ENCODE measurements around the gene WNT6.

The WNT6 gene

DNA sequence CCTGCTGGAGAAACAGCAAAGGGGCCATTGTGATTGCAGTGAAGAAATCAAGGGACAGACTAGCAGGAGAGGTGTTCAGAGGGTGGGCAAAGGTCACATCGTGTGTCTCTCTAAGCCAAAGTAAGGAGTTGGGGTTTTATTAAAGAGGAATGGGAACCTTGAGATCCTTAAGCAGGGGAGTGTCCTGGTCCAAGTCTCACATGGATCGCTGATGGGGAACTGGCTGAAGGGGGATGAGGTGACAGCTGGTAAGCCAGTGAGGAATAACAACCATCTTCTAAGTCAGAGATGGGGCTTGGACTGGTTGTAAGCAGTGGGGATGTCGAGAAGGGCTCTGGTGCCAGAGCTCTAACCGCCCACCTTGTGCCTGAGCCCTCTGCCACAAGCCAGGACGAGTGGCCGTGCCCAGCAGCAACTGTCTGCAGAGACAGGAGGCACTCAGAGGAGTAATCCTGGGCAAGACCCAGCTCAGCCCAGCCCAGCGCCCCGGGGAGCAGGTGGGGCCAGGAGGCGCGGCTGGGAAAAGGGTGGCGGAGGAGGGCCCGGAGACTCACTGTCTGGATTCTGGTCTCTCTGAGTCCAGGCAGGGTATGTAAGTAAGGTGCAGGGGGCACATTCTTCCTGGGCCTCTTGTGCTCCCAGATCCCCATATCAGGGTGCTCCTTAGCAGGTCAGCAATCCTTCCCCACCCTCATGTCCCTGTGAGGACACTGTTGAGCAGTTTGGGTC lies 34.7 kb downstream of the WNT6 start:
- no peak for DNase-seq

DNA sequence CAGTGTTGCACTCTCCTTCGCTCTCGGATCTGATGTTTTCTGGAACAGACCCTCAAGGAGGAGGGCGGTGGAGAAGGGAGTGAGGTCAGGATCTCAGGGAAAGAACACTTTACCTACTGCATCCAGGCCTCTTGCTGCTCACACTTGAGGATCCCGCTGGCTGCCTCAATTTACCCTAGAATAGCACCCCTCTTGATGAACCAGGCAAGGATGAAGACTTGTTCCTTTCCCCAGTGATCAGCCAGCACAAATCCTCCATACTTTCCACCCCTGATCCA lies 35.2 kb downstream of the WNT6 start:
- no peak for DNase-seq

DNA sequence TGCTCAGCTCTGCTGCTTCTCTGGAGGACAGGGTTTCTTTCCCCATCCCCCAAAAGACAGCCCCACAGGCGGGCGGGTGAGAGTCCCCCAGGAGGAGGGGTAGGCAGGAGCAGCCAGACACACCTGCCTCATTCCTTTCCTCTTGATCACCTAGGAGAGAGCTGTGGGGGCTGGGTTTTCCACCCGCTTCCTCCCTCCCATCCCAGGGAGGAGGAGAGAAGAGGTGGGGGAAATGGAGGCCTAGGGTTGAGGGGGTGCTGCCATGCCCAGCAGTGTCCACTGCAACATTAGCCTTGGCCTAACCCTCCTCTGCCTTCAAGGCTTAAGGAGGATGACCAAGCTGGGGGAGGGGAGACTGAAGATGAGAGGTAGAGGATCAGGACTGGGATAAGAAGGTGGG lies 35.7 kb downstream of the WNT6 start:
- DNase-seq = no peak

DNA sequence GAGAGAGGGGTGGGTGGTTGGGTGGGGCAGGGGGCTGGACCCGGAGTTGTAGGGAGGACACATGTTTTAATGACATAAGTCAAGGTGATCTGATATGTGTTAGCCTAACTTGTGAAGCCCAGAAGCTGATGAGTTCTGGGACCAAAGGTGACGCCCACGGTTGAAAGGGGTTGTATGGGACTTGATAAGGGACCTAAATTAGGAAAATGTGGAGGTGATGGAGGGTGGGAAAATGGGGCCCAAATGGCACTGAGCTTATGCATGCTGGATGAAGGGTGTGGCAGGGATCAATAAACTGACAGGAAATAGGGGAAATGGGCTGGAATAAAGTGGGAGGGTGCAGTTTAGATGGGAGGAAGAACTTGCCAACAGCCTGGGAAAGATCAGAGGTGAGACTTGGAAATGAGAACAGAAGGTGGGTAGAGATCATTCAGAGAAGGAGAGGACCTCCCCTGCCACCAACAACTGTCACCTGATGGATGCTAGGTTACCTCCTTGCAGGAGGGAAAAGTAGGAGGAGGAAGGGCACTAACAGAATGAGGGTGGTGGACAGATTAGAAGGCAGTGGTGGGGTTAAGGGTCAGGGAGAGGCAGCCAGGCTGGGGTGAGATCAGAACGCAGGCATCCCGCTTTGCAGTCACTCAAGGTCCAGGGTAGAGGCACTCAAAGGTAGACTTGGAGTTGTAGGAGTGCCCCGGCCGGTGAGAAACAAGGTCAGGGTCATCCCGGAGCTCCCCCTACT lies 36.3 kb downstream of the WNT6 start:
- no peak for DNase-seq

DNA sequence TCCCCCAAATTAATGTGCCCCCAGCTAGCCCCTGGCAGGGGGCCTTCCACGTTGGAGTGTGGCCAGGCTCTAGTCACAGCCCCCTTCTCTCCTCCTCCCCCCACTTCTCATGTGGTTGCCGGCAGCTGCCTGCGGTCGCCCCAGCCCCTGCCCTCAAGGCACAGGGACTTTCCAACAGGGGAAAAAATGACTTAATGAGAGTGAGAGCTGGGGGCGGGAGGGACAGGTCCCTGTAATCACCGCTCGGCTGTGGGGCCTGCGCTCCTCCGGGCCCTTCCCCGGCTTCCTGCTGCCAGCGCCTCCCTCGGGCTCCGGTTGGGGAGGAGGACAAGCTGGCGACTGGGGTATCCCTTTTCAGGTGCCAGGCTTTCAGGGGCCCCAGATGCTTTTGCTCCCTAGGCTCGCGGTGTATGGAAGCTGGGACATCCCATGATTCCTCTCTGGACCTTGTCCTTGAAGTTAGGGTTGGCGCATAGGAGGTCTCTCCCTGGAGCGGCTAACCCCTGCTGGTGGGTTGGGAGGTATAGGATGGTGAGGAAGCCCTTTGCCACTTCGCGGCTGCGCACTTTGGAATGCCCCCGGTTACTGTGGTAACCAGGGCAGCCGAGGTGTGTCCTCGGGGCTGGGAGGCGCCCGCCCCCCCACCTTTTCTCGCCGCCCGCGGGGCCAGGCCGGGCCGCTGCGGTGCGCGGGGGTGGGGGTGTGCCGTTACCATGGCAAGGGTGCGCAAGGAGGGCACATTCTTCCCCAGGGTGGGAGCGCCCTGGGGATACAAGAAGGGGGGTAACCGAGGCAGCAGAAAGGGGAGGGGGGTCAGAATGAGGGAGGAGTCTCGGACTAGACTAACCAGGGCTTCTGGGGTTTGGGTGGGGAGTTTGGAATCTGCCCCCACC lies 37.1 kb downstream of the WNT6 start:
- peak; percentile 82 for DNase-seq

DNA sequence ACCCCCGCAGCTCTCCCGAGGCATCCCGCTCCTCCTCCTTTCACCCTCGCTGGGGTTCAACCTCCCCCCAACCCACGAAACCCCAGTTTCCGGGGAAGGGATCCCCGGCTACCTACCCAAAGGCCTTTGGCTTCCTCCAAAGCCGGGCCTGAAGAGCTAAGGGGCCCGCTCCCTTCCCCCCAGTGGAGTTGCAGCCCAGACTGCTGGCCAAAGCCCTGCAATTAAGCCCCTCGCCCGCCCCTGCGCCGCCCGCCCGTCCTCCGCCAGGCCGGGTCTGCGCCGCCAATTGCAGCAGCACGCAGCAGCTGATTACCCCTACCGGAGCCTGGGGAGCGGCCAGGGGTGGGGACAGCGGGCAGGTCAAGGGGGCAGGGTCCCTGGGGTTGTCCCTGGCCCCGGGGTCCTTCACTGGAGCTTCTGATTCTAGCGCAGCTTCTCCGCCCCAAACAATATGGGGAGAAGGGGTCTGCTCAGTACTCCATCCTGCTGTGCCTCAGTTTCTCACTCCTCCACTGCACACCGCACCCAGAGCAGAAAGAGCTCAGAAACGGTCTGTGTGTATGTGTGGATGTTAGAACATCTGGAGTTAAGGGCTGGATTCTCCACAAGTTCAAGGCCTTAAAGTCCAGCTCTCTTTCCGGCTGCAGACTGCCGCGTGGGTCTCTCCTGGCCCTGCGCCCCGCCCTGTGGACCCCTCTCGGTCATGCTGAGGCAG lies 37.9 kb downstream of the WNT6 start:
- no peak for DNase-seq

DNA sequence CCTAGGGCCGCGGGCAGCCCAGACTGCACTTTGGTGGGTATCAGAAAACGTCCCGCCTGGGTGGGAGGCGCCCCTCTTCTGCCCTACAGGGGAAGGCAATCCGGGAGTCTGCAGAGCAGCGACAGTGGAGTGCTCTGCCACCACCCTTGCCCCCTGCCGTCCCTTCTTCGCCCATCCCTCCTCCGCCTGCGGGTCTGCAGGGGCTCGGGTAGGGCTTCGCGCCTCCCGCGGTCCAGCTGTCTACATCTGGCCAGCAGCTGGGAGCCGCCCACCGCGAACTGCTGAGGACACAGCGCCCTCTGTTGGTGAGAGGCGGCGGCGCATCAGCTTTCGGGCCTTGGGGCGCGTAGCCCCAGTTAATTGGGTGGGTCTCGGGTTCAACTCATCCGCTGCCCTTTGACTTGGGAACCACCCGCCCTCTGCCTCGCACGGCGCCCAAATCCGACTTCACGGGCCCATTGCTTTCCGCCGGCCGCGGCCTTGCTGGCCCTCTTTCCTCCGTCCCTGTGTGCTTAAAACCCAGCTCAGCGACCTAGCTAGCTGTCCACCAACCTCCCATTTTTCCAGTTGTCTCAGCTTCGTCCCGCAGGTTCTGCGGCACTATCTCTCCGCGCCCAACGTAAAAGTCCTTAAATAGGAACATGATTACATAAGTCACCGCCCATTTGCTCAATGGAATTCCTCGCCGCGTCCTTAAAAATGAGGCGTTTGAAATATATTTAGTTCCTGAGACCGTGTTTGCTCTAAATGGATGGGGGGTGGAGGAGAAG lies 38.7 kb downstream of the WNT6 start:
- peak; percentile 80 for DNase-seq

DNA sequence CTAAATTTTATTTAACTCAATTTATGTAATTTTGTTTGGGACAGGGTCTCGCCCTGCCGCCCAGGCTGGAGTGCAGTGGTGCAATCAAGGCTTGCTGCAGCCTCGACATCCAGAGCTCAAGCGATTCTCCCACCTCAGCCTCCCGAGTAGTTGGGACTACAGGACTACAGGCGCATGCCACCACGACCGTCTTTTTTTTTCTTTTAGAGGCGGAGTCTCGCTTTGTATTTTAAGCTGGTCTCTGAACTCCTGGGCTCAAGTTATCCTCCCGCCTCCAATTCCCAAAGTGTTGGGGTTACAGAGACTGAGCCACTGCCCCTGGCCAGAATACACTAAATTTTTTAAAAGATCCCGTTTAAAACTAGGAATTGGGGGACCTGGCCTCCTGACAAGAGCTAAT lies 39.5 kb downstream of the WNT6 start:
- DNase-seq = no peak

DNA sequence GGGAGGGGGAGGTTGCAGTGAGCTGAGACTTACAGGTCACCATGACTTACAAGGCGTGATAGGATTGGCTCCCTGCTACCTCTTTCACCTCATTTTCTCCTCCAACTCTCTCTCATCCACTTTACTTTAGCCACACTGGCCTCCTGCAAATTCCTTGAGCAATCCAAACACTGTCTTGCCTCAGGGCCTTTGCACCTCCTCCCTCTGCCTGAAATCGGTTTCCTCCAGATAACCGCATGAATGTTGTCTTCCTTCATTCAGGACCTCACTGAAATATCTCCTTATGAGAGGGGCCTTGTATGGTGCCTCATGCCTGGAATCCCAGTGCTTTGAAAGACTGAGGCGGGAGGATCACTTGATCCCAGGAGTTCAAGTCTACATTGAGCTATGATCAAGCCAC lies 42.8 kb downstream of the WNT6 start:
- no peak for DNase-seq

DNA sequence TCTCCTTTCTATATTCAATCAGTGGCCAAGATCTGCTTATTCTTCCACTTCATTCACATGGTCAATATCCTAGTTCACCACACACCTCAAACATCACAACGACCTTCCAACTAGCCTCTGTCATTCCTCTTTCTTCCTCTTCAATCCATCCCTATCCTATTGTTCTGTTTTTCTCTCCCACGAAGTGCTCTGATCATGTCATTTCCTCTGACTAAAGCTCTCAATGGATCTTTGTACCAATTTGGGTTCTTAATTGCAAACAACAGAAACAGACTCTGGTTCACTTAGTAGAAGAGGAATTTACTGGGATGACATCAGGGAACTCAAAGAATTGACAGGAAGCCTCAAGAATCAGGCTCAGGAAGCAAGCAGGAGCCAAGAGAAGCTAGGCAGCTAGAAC lies 44.6 kb downstream of the WNT6 start:
- DNase-seq = no peak

DNA sequence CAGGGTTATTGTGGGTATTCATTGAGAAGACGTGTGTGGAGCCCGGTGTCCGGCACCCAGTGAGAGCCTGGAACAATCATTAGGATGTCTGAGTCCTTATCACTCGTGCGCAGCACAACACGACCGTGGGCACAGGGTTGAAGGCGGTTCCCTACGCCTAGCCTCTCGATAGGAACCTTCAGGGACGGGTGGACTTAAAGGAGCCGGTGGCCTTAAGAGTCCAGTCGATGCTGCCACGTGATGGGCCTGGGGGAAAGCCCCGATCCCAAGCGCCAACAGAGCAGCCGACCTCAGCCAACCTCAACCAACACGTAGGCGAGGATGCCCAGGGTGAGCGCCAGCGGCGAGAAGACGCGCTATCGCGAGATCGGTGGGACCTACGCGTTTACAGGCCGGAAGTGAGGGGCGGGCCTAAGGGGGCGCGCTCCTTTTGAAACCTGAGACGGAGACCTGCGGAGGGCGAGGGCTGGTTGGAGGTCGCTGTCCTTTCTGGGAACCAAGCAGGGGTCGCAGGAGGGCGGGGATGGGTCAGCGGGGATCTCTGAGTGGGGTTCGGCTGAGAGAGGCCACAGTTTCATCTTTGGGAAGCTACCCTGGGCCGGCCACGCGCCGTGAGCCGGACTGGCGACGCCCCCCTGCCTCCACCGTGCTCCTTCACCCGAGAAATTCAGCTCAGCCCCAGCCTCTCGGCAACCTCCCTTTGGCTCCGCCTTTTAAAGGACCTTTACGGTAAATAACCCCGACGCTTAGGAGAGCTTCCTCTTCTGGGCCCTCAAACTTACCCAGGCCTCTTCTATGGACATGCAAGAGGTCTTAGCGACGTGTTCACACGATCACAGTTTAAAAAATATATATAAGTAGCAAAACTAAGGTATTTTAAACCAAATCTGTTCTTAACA lies 49.4 kb downstream of the WNT6 start:
- DNase-seq = peak; percentile 86

DNA sequence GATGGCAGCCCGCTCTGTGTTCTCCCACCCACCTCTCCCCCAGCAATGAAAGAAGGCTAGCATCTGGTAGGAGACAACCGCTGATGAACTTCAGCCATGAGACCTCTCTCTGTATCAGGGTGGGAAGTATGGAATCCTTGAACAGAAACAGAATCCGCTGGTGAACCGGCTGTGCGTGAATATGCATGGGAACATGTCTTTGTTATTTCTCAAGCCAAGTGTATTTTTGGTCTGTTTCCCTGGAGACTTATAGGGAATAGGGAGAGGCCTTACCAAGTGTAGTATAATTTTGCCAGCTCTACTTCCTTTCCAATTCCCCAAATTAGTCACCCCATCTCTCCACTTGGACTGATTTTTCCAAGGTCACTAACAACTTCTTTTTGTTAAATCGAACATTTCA lies 51.1 kb downstream of the WNT6 start:
- no peak for DNase-seq

DNA sequence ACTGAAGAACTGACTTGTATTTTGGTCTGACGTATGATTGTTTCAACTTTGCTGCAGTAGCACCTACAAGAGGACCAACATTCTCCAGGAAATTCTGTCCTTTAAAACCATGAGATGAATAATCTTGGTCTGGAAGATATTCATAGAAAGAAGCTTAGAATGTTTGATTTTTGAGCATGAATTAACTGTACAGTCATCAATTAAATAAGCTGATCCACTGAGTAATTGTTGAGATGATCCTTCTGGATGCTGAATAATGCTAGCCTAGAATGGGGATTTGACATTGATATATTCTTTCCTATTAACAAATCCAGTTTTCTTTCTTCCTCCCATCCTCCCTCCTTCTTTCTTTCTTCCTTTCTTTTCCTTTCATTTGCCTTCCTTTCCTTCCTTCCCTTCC lies 60.9 kb downstream of the WNT6 start:
- no peak for DNase-seq

Data from T-helper 9 cell (primary cell).